Body of pancreas (tissue), 4 donors: ENCODE data around the gene SLC22A6. TPM values are rescaled to one million over a fixed set of nuclear protein-coding genes. Genes with fewer than 3 reads are reported as not detected.

Source experiments
- ATAC-seq: fragments of 150-250 bp; one replicate; pipeline ENCODE4 v1.9.1; 2016
- DNase-seq, 4 donors: peaks; one replicate each; pipeline ENCODE4 v3.0.0-alpha.2; 2019
- H3K27ac ChIP-seq, 4 donors: fragments of 200-600 bp; sonication (generic); 1 replicate in 3 of 4; 2 replicates in 1 of 4; pipeline versions ENCODE4 v1.5.1 to v1.6.1; 2016 to 2019; ENCODE audit warnings: mild to moderate bottlenecking in 1 of 4, mixed read lengths in 1 of 4, moderate library complexity in 1 of 4
- H3K27me3 ChIP-seq, 2 donors: fragments of 200-600 bp; sonication (generic); one replicate each; pipeline ENCODE4 v1.6.0; 2016; ENCODE audit warnings: mild to moderate bottlenecking in 1 of 2
- H3K36me3 ChIP-seq, 2 donors: fragments of 200-600 bp; sonication (generic); replicated peaks in 1 of 2; 2 replicates each; pipeline ENCODE4 v1.5.1; 2016; ENCODE audit warnings: low read depth in 2 of 2; ENCODE audit not compliant: insufficient read depth in 1 of 2
- H3K4me1 ChIP-seq: fragments of 200-600 bp; sonication (generic); one replicate; pipeline ENCODE4 v1.6.0; 2016
- H3K4me3 ChIP-seq, 2 donors: fragments of 200-600 bp; sonication (generic); 1 replicate in 1 of 2; 2 replicates in 1 of 2; pipeline ENCODE4 v1.5.1; 2016 to 2019
- H3K9me3 ChIP-seq, 3 donors: fragments of 200-600 bp; sonication (generic); 1 replicate in 2 of 3; 2 replicates in 1 of 3; pipeline ENCODE4 v1.5.1; 2016
- CTCF ChIP-seq, 7 experiments: fragments of 450-650 bp in 4 of 7; fragments of 200-600 bp in 3 of 7; sonication (generic) in 3 of 7; IDR thresholded peaks; one replicate each; pipeline ENCODE4 v1.5.1; 2016 to 2019; ENCODE audit warnings: antibody characterized with exemption in 7 of 7
- POLR2A ChIP-seq, 3 donors: fragments of 450-650 bp; IDR thresholded peaks; one replicate each; pipeline ENCODE4 v1.6.1; 2016; ENCODE audit warnings: antibody characterized with exemption in 3 of 3, mild to moderate bottlenecking in 2 of 3
- WGBS, 2 donors: methylation state at CpG; one replicate each; pipeline ENCODE4 v1.1.5; 2017; 5-methylcytosine and 5-hydroxymethylcytosine counted together
- intact Hi-C: fragments of 100-400 bp; cut with DNase I; formaldehyde crosslinking; loops from one replicate; pipeline ENCODE4 v1.15.1; 2023
- total RNA-seq, 2 donors: library from RNA; depleted of rRNA; stranded (reverse); fragments of >200 nt; gene quantifications; one replicate each; pipeline ENCODE4 v1.1.0, GENCODE V29; 2016

SLC22A6 gene
- total RNA-seq, 2 donors from 2014 or later: not detected

GRCh38 chr11:62959422-62959980, 25.3 kb downstream of the SLC22A6 start:
- Histone ChIP-seq H3K36me3 (no peaks in the 10 kb centered on the region), H3K9me3 (no peaks in the 10 kb centered on the region), H3K4me1 (peaks cover 10% of the 10 kb centered on the region), H3K4me3 (no peak overlapping the region), H3K27ac (no peak overlapping the region), H3K27me3 (no peaks in the 10 kb centered on the region)
- ATAC-seq (no peak), DNase-seq (no peak)
- 71 to 100% methylated on average over 1 of the region's 1 CpG for WGBS, 2 donors
- intact Hi-C loops: no loop called here
- TF ChIP-seq CTCF (IDR thresholded peaks at IDR 0.05) (no peak), POLR2A (IDR thresholded peaks at IDR 0.05) (no peak)

- no peaks in the 10 kb centered on the region for H3K36me3 ChIP-seq
- peak in 1 of 4 donors; percentile 7 for DNase-seq
- ATAC-seq: no peak
- no peak overlapping the region for H3K4me3 ChIP-seq
- H3K9me3 ChIP-seq: no peaks in the 10 kb centered on the region
- TF ChIP-seq CTCF (IDR thresholded peaks at IDR 0.05): no peak
- TF ChIP-seq POLR2A (IDR thresholded peaks at IDR 0.05): no peak
- H3K27me3 ChIP-seq: no peaks in the 10 kb centered on the region
- no peak overlapping the region for H3K27ac ChIP-seq
- intact Hi-C loops: no loop called here
- 55 to 70% methylated on average over 11 of the region's 11 CpGs for WGBS, 2 donors
- H3K4me1 ChIP-seq: peaks cover 5% of the 10 kb centered on the region
Measured at GRCh38 chr11:62958547-62959421, 26.0 kb downstream of the SLC22A6 start.

GRCh38 chr11:62957147-62957546, 27.6 kb downstream of the SLC22A6 start:
- H3K27ac ChIP-seq: no peak overlapping the region
- no peaks in the 10 kb centered on the region for H3K27me3 ChIP-seq
- intact Hi-C loops: no loop called here
- H3K36me3 ChIP-seq: no peaks in the 10 kb centered on the region
- H3K9me3 ChIP-seq: no peaks in the 10 kb centered on the region
- no peak for TF ChIP-seq POLR2A (IDR thresholded peaks at IDR 0.05)
- no peaks in the 10 kb centered on the region for H3K4me1 ChIP-seq
- H3K4me3 ChIP-seq: no peak overlapping the region
- ATAC-seq (no peak), DNase-seq (no peak)
- 85 to 95% methylated on average over 2 of the region's 2 CpGs for WGBS, 2 donors

GRCh38 chr11:62954478-62954877, 30.3 kb downstream of the SLC22A6 start:
- H3K27ac ChIP-seq: no peak overlapping the region
- ATAC-seq: no peak
- H3K9me3 ChIP-seq: no peaks in the 10 kb centered on the region
- TF ChIP-seq POLR2A (IDR thresholded peaks at IDR 0.05) (no peak), CTCF (IDR thresholded peaks at IDR 0.05) (no peak)
- WGBS, 2 donors: 70 to 79% methylated on average over 5 of the region's 5 CpGs
- no peak for DNase-seq
- no peak overlapping the region for H3K4me3 ChIP-seq
- intact Hi-C loops: no loop called here
- H3K36me3 ChIP-seq: no peaks in the 10 kb centered on the region
- H3K4me1 ChIP-seq: no peaks in the 10 kb centered on the region
- no peaks in the 10 kb centered on the region for H3K27me3 ChIP-seq

- no peaks in the 10 kb centered on the region for H3K4me1 ChIP-seq
- no peak overlapping the region for H3K4me3 ChIP-seq
- 80 to 86% methylated on average over 4 of the region's 4 CpGs for WGBS, 2 donors
- intact Hi-C loops: no loop called here
- TF ChIP-seq POLR2A (IDR thresholded peaks at IDR 0.05): no peak
- TF ChIP-seq CTCF (IDR thresholded peaks at IDR 0.05): no peak
- no peaks in the 10 kb centered on the region for H3K9me3 ChIP-seq
- no peak overlapping the region for H3K27ac ChIP-seq
- ATAC-seq (no peak), DNase-seq (no peak)
- no peaks in the 10 kb centered on the region for H3K36me3 ChIP-seq
- H3K27me3 ChIP-seq: no peaks in the 10 kb centered on the region
Measured at GRCh38 chr11:62953811-62954210, 31.0 kb downstream of the SLC22A6 start.
